Smooth muscle cell (in vitro differentiated cells): Measurements from ENCODE around the gene DFFB. TPM values are rescaled to one million over a fixed set of nuclear protein-coding genes. Genes with fewer than 3 reads are reported as not detected.

Experiments used
- DNase-seq: peaks from one replicate; lab custom pipeline; 2025; ENCODE audit not compliant: unreplicated experiment; lab: John Stamatoyannopoulos, UW
- H2AFZ ChIP-seq: fragments of 200-600 bp; sonication (generic); 2 replicates; pipeline ENCODE4 v1.6.0; 2016; ENCODE audit warnings: antibody characterized with exemption, low read depth, mild to moderate bottlenecking
- H3F3A ChIP-seq: fragments of 200-600 bp; sonication (generic); 2 replicates; pipeline ENCODE4 v1.6.0; 2017; ENCODE audit warnings: antibody characterized with exemption, low read depth
- H3K27ac ChIP-seq: fragments of 200-600 bp; sonication (generic); 2 replicates; pipeline ENCODE4 v1.5.1; 2016; ENCODE audit warnings: low read depth, mild to moderate bottlenecking
- H3K27me3 ChIP-seq: fragments of 200-600 bp; sonication (generic); 2 replicates; pipeline ENCODE4 v1.6.1; 2016; ENCODE audit warnings: low read depth, mild to moderate bottlenecking
- H3K36me3 ChIP-seq: fragments of 200-600 bp; sonication (generic); 2 replicates; pipeline ENCODE4 v1.5.1; 2016; ENCODE audit warnings: low read depth
- H3K4me1 ChIP-seq: fragments of 200-600 bp; sonication (generic); 2 replicates; pipeline ENCODE4 v1.5.1; 2016; ENCODE audit warnings: low read depth
- H3K4me2 ChIP-seq: fragments of 200-600 bp; sonication (generic); 2 replicates; pipeline ENCODE4 v1.6.0; 2016; ENCODE audit warnings: mild to moderate bottlenecking
- H3K4me3 ChIP-seq: fragments of 200-600 bp; sonication (generic); 2 replicates; pipeline ENCODE4 v1.5.1; 2016; ENCODE audit warnings: mild to moderate bottlenecking
- H3K79me2 ChIP-seq: fragments of 200-600 bp; sonication (generic); 2 replicates; pipeline ENCODE4 v1.6.0; 2016; ENCODE audit warnings: low read depth, mild to moderate bottlenecking
- H3K9ac ChIP-seq: fragments of 200-600 bp; sonication (generic); 2 replicates; pipeline ENCODE4 v1.6.0; 2016; ENCODE audit warnings: low read depth
- H3K9me3 ChIP-seq: fragments of 200-600 bp; sonication (generic); replicated peaks from 2 replicates; pipeline ENCODE4 v1.5.1; 2016; ENCODE audit warnings: low read depth
- H4K20me1 ChIP-seq: fragments of 200-600 bp; sonication (generic); 2 replicates; pipeline ENCODE4 v1.6.0; 2016; ENCODE audit warnings: low read depth
- WGBS: methylation state at CpG from one replicate; pipeline ENCODE4 v1.1.7; 2016; ENCODE audit warnings: low lambda C conversion rate; 5-methylcytosine and 5-hydroxymethylcytosine counted together
- polyA plus RNA-seq: library from polyadenylated mRNA; unstranded; fragments of >200 nt; fragmentation: Nextera tagmentation; extraction: Ambion mirVana; gene quantifications from 2 replicates; pipeline ENCODE4 v1.2.1, GENCODE V29; 2016
- total RNA-seq: library from RNA; depleted of rRNA; stranded (reverse); fragments of >200 nt; gene quantifications from 2 replicates; pipeline ENCODE4 v1.2.3, GENCODE V29; 2014
- TF ChIP-seq, protein P1 (sequence below): fragments of 200-600 bp; sonication (generic); IDR thresholded peaks from 2 replicates; pipeline ENCODE4 v1.5.1; 2017; ENCODE audit warnings: borderline replicate concordance, mild to moderate bottlenecking, antibody characterized with exemption; ENCODE audit not compliant: insufficient read depth, poor library complexity, severe bottlenecking

Gene DFFB
- total and polyA plus RNA-seq, 2 experiments from 2014 or later = 3.3 to 4.5 TPM

DNA sequence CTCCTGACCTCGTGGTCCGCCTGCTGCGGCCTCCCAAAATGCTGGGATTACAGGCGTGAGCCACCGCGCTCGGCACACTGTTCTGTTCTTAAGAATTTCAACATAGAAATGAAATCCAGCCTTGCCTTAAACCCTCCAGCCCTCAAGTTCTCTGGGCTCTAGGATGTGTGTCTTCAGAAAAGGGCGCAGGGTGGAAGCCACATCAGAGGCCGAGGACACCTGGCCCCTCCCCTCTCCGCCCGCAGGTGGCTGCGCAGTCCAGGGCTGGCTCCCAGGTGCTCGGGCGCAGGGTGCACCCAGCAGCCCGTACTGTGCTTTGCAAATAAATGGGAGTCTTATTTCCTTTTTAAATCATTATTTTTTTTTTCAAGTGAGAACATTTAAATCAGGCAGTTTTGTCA, 44.8 kb downstream of the DFFB start:
- Histone ChIP-seq H3K27me3 (no peaks in the 10 kb centered on the region), H3K9ac (no peak overlapping the region), H3K4me2 (no peak overlapping the region), H2AFZ (no peak overlapping the region), H3K36me3 (no peaks in the 10 kb centered on the region), H3F3A (no peaks in the 10 kb centered on the region), H3K4me3 (no peak overlapping the region), H3K9me3 (no peaks in the 10 kb centered on the region), H3K4me1 (peaks cover 6% of the 10 kb centered on the region), H3K27ac (no peak overlapping the region), H4K20me1 (peaks cover 15% of the 10 kb centered on the region), H3K79me2 (peaks cover 29% of the 10 kb centered on the region)
- TF ChIP-seq, protein P1, sequence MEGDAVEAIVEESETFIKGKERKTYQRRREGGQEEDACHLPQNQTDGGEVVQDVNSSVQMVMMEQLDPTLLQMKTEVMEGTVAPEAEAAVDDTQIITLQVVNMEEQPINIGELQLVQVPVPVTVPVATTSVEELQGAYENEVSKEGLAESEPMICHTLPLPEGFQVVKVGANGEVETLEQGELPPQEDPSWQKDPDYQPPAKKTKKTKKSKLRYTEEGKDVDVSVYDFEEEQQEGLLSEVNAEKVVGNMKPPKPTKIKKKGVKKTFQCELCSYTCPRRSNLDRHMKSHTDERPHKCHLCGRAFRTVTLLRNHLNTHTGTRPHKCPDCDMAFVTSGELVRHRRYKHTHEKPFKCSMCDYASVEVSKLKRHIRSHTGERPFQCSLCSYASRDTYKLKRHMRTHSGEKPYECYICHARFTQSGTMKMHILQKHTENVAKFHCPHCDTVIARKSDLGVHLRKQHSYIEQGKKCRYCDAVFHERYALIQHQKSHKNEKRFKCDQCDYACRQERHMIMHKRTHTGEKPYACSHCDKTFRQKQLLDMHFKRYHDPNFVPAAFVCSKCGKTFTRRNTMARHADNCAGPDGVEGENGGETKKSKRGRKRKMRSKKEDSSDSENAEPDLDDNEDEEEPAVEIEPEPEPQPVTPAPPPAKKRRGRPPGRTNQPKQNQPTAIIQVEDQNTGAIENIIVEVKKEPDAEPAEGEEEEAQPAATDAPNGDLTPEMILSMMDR = no peak
- 97% methylated on average over 15 of the region's 15 CpGs for WGBS
- DNase-seq = no peak

DNA sequence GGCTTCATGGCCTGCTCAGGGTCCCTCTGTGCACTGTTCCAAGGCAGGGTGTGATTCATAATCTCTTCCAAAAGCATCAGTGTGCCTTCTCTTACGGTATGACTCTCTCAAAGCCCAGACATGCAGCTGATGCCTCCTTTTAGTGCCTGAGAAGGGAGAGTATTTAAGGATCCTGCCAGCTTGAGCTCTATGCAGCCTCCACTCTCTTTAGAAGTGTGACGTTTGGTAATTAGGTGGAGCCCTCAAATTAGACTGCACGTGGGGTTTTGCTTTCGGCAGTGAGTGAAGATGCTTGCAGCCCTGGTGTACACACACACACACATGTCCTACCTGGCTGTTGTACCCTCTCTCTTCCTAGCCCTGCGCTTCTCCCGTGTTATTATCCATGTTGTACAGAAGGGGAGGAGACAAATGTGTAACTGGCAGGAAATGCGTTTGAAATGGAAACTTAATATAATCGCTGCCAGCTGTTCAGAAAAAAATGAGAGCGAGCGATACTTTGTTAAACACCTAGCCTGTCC, 45.4 kb downstream of the DFFB start:
- no peak overlapping the region for H3K9ac ChIP-seq
- no peak overlapping the region for H3K4me2 ChIP-seq
- TF ChIP-seq, protein P1 = no peak
- no peak overlapping the region for H3K27ac ChIP-seq
- peaks cover 10% of the 10 kb centered on the region for H4K20me1 ChIP-seq
- WGBS = 91% methylated on average over 10 of the region's 10 CpGs
- no peaks in the 10 kb centered on the region for H3K36me3 ChIP-seq
- H3K27me3 ChIP-seq = no peaks in the 10 kb centered on the region
- no peaks in the 10 kb centered on the region for H3F3A ChIP-seq
- peaks cover 24% of the 10 kb centered on the region for H3K79me2 ChIP-seq
- H2AFZ ChIP-seq = no peak overlapping the region
- no peak overlapping the region for H3K4me3 ChIP-seq
- DNase-seq = no peak
- H3K9me3 ChIP-seq = no peaks in the 10 kb centered on the region
- peaks cover 6% of the 10 kb centered on the region for H3K4me1 ChIP-seq

DNA sequence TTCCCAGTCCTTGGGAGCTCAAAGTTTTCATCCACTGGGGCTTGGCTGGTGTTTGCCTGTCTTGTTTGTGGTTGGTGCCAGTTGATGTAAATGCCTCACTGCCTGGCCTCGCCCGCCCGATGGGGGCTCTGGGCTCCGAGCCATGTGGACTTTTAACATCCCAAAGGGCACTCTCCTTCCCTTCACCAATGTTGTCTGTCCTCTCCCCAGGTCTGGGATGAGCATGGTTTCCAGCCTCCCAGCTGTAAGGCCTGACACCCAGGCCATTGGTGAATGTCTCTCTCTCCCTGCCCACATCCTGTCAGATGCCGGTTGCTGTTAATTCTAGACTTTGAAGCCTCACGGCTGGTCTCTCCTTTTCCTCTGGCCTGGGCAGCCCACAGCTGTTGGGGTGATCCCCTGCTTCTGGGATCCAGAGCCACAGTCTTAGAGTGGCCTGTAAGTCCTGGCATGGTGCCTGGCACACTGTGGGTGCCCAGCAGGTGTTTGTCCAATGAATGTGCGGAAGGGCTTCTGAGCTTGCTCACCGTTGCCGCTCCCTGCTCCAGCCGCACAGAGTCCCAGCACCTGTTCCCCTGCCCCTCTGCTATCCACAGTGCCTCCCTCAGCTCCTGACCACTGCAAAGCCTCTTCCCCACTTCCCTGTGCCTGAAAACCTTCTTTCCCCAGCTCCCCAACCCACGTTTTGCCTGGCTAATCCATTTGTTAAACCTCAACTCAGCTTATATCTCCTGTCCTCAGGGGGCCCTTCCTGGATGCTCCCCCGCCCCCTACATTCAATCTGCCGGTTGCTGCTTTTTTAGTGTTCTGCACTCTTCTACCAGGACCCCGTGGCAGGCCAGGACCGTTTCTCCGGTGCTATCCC, 46.1 kb downstream of the DFFB start:
- DNase-seq = no peak
- no peak overlapping the region for H3K27ac ChIP-seq
- H3K9me3 ChIP-seq = no peaks in the 10 kb centered on the region

More for the DNA sequence above, 46.1 kb downstream of the DFFB start:
- no peaks in the 10 kb centered on the region for H3K27me3 ChIP-seq
- H3K4me1 ChIP-seq = peaks cover 6% of the 10 kb centered on the region
- TF ChIP-seq, protein P1 = no peak
- H3K4me3 ChIP-seq = no peak overlapping the region
- peaks cover 3% of the 10 kb centered on the region for H4K20me1 ChIP-seq
- H2AFZ ChIP-seq = no peak overlapping the region
- no peak overlapping the region for H3K9ac ChIP-seq
- H3K79me2 ChIP-seq = peaks cover 17% of the 10 kb centered on the region
- WGBS = 82% methylated on average over 16 of the region's 16 CpGs
- no peaks in the 10 kb centered on the region for H3K36me3 ChIP-seq
- no peak overlapping the region for H3K4me2 ChIP-seq
- H3F3A ChIP-seq = no peaks in the 10 kb centered on the region
